Panc1 (cell line): ENCODE data around the gene RBM23. TPM values are rescaled to one million over a fixed set of nuclear protein-coding genes. Genes with fewer than 3 reads are reported as not detected.

Experiments used
- ATAC-seq: fragments of 200-7000 bp; cut with Tn5 transposase; 2 replicates; pipeline ENCODE4 v1.9.1; 2020; ENCODE audit warnings: mild to moderate bottlenecking, moderate library complexity
- BruUV-seq: library from RNA; stranded (reverse); fragments of 400-500 nt; replicated peaks from 2 replicates; lab custom pipeline; 2021; lab: Mats Ljungman, UMichigan
- CTCF ChIA-PET: fragments of 300-600 bp; sonication (Branson Sonifier 250); formaldehyde crosslinking; loops from one replicate; lab custom pipeline; 2022; ENCODE audit warnings: antibody characterized with exemption; lab: Charles Lee
- POLR2A ChIA-PET: fragments of 300-600 bp; sonication (Branson Sonifier 250); formaldehyde crosslinking; loops from one replicate; lab custom pipeline; 2022; ENCODE audit warnings: antibody characterized with exemption; lab: Charles Lee
- DNase-seq: peaks from one replicate; pipeline ENCODE4 v3.0.0-alpha.2; 2010; ENCODE audit warnings: low read depth, low spot score
- H3K27ac ChIP-seq: 2 replicates; pipeline ENCODE4 v1.5.1; 2011; ENCODE audit warnings: mild to moderate bottlenecking, low read length, inconsistent platforms
- H3K27me3 ChIP-seq: fragments of 200-500 bp; sonication (Bioruptor generic); 2 replicates; pipeline ENCODE4 v1.6.0; 2014; ENCODE audit warnings: low read length, inconsistent platforms; ENCODE audit not compliant: control insufficient read depth, insufficient read depth
- H3K36me3 ChIP-seq: fragments of 200-500 bp; sonication (Bioruptor generic); 2 replicates; pipeline ENCODE4 v1.5.1; 2014; ENCODE audit warnings: inconsistent platforms, mild to moderate bottlenecking, low read length, moderate library complexity; ENCODE audit not compliant: control insufficient read depth, insufficient read depth
- H3K4me1 ChIP-seq: 2 replicates; pipeline ENCODE4 v1.5.1; 2011; ENCODE audit warnings: inconsistent platforms, mild to moderate bottlenecking, low read length, moderate library complexity; ENCODE audit not compliant: control insufficient read depth, insufficient read depth
- H3K4me3 ChIP-seq, 2 experiments: 2 replicates each; pipeline ENCODE4 v1.5.1; 2011 to 2012; ENCODE audit warnings: low read depth in 2 of 2, low read length in 2 of 2, mild to moderate bottlenecking in 2 of 2, inconsistent platforms in 1 of 2, moderate library complexity in 1 of 2
- H3K9me3 ChIP-seq: fragments of 200-500 bp; sonication (Bioruptor generic); 2 replicates; pipeline ENCODE4 v1.5.1; 2014; ENCODE audit warnings: low read depth, mild to moderate bottlenecking, inconsistent platforms, low read length, moderate library complexity; ENCODE audit not compliant: control insufficient read depth, insufficient read depth
- POLR2AphosphoS5 ChIP-seq: IDR thresholded peaks from 2 replicates; pipeline ENCODE4 v1.6.1; 2012; ENCODE audit warnings: mild to moderate bottlenecking, low read depth, low read length, moderate library complexity
- SIN3A ChIP-seq: IDR thresholded peaks from 2 replicates; pipeline ENCODE4 v1.6.1; 2012; ENCODE audit warnings: low read depth, mild to moderate bottlenecking, low read length, moderate library complexity, borderline replicate concordance; ENCODE audit not compliant: insufficient read depth
- TCF7L2 ChIP-seq: IDR thresholded peaks from 2 replicates; pipeline ENCODE4 v1.6.1; 2011; ENCODE audit warnings: mild to moderate bottlenecking, low read depth, low read length, inconsistent platforms
- in situ Hi-C: cut with HindIII; loops from 2 replicates; pipeline ENCODE4 v1.10.0; 2016; ENCODE audit warnings: low sequenced_read_pairs, low pct_unique_long_range_greater_than_20kb
- intact Hi-C: fragments of 100-400 bp; cut with micrococcal nuclease; formaldehyde crosslinking; loops from one replicate; pipeline ENCODE4 v1.10.0; 2022; ENCODE audit not compliant: unreplicated experiment
- total RNA-seq: library from RNA; stranded (reverse); gene quantifications from one replicate; pipeline ENCODE4 v1.2.1, GENCODE V29; 2021; ENCODE audit not compliant: unreplicated experiment
- TF ChIP-seq, protein P1 (sequence below), 2 experiments: IDR thresholded peaks; 2 replicates each; pipeline ENCODE4 v1.6.1; 2011 to 2012; ENCODE audit warnings: low read depth in 2 of 2, control low read depth in 1 of 2, low read length in 1 of 2, mild to moderate bottlenecking in 1 of 2, moderate library complexity in 1 of 2; ENCODE audit not compliant: insufficient read depth in 1 of 2
- TF ChIP-seq, protein P2 (sequence below): fragments of 450-650 bp; IDR thresholded peaks from 2 replicates; pipeline ENCODE4 v1.5.1; 2017; ENCODE audit warnings: mild to moderate bottlenecking

Gene RBM23
- total RNA-seq, 1 experiment from 2014 or later = 47.2 TPM

DNA sequence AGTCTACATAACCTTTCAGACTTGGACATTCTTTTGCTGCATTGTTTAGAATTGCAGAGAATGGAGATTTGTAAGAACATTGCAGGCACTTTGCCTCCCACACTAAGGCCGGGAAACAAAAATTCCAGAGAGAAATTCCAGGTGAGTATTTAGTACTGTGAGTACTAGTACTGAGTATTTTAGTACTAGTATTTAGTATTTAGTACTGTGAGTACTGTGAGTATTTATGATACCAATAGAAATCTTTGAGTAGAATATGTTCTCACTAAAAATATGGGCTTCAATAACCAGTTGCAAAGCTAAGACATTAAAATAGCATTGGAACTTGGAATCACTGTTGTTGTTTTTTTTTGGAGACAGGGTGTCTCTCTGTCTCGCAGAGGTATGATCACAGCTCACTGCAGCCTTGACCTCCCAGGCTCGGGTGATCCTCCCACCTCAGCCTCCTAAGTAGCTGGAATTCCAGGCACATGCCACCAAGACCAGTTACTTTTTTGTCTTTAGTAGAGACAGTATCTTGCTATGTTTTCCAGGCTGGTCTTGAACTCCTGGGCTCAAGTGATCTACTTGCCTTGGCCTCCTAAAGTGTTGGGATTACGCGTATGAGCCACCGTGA is 43.2 kb upstream of the RBM23 start:
- no peak for TF ChIP-seq POLR2AphosphoS5
- TF ChIP-seq, protein P1, sequence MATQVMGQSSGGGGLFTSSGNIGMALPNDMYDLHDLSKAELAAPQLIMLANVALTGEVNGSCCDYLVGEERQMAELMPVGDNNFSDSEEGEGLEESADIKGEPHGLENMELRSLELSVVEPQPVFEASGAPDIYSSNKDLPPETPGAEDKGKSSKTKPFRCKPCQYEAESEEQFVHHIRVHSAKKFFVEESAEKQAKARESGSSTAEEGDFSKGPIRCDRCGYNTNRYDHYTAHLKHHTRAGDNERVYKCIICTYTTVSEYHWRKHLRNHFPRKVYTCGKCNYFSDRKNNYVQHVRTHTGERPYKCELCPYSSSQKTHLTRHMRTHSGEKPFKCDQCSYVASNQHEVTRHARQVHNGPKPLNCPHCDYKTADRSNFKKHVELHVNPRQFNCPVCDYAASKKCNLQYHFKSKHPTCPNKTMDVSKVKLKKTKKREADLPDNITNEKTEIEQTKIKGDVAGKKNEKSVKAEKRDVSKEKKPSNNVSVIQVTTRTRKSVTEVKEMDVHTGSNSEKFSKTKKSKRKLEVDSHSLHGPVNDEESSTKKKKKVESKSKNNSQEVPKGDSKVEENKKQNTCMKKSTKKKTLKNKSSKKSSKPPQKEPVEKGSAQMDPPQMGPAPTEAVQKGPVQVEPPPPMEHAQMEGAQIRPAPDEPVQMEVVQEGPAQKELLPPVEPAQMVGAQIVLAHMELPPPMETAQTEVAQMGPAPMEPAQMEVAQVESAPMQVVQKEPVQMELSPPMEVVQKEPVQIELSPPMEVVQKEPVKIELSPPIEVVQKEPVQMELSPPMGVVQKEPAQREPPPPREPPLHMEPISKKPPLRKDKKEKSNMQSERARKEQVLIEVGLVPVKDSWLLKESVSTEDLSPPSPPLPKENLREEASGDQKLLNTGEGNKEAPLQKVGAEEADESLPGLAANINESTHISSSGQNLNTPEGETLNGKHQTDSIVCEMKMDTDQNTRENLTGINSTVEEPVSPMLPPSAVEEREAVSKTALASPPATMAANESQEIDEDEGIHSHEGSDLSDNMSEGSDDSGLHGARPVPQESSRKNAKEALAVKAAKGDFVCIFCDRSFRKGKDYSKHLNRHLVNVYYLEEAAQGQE (IDR thresholded peaks at IDR 0.05; ENCODE audit: insufficient read depth in 1 of 2, low read depth in 2 of 2, low read length in 1 of 2) = no peak
- TF ChIP-seq TCF7L2 = no peak
- TF ChIP-seq, protein P2, sequence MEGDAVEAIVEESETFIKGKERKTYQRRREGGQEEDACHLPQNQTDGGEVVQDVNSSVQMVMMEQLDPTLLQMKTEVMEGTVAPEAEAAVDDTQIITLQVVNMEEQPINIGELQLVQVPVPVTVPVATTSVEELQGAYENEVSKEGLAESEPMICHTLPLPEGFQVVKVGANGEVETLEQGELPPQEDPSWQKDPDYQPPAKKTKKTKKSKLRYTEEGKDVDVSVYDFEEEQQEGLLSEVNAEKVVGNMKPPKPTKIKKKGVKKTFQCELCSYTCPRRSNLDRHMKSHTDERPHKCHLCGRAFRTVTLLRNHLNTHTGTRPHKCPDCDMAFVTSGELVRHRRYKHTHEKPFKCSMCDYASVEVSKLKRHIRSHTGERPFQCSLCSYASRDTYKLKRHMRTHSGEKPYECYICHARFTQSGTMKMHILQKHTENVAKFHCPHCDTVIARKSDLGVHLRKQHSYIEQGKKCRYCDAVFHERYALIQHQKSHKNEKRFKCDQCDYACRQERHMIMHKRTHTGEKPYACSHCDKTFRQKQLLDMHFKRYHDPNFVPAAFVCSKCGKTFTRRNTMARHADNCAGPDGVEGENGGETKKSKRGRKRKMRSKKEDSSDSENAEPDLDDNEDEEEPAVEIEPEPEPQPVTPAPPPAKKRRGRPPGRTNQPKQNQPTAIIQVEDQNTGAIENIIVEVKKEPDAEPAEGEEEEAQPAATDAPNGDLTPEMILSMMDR = no peak
- no peak for TF ChIP-seq SIN3A
- H3K36me3 ChIP-seq = no peaks in the 10 kb centered on the region
- in situ Hi-C loops (no loop called here), intact Hi-C loops (no loop called here)
- CTCF ChIA-PET = no interaction called here
- H3K4me3 ChIP-seq = no peak overlapping the region
- H3K9me3 ChIP-seq = no peaks in the 10 kb centered on the region
- no peak overlapping the region for H3K27ac ChIP-seq
- ATAC-seq = no peak
- H3K4me1 ChIP-seq = no peaks in the 10 kb centered on the region; the same call in 1 of the 2 replicates
- DNase-seq = no peak
- H3K27me3 ChIP-seq = no peaks in the 10 kb centered on the region
- POLR2A ChIA-PET = interaction anchor here (0.6 kb wide), 1 partner anchor 9 kb away, joined by 5 read pairs; no protein-coding TSS in a partner anchor
- no TSS peak for BruUV-seq

DNA sequence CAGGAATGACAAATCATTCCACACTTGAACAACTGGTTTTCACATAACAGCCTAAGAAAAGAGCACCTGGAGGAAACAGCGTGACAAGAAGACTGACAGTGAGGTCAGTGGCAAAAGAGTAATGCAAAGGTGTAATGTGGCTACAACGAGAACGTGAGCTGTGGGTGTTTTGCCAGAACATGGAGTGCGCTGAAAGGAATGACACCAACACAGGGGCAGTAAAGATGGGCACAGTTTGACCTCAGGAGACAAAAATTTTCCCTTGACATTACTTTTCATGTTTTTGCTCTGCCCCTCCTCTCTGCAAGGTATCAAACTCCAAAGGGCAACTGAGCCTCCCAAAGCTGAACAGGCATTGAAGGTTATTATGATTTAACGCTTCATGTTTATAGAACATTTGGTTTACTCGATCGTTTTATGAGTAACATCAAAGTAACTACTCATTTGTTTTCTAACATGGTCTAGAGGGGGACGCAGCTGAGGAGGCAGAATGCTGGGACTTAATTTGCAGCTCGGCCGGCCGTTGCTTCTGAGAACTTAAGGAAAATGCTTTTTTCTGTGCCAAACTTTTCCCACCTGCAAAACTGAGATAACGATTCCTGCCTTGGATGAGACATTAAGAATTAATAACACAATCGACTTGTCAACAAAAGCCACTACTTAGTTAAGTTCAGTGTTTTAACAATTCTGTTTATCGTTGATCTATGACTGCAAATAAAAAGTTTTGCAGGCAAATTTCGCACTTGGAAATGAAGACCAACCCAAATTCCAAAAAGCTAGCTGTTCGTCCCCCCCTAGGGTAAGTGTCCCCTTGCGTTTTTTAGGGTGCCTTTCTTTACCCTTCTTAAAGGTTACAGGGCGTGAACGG is 37.0 kb upstream of the RBM23 start:
- Histone ChIP-seq H3K27ac (peak overlapping the region; percentile 93), H3K4me1 (peaks cover 9% of the 10 kb centered on the region), H3K4me3 (peak overlapping the region; percentile 69 to 82), H3K27me3 (no peaks in the 10 kb centered on the region), H3K9me3 (no peaks in the 10 kb centered on the region), H3K36me3 (peaks cover 4% of the 10 kb centered on the region; the same call in 1 of the 2 replicates)
- BruUV-seq = TSS peak; percentile 77
- in situ Hi-C loops = no loop called here
- ATAC-seq (no peak), DNase-seq (no peak)
- CTCF ChIA-PET = no interaction called here
- intact Hi-C loops = no loop called here
- TF ChIP-seq TCF7L2 (no peak), SIN3A (no peak), POLR2AphosphoS5 (no peak)
- TF ChIP-seq, protein P2 = no peak
- TF ChIP-seq, protein P1 (IDR thresholded peaks at IDR 0.05; ENCODE audit: insufficient read depth in 1 of 2, low read depth in 2 of 2, low read length in 1 of 2) = no peak
- POLR2A ChIA-PET = interaction anchor here (0.6 to 1.1 kb wide), 2 partner anchors 27 to 38 kb away, joined by 4 to 5 read pairs; partner anchors contain the start of gene PRMT5
